CD14-positive monocyte (primary cell): ENCODE data around the gene CDC42EP4. TPM values are rescaled to one million over a fixed set of nuclear protein-coding genes. Genes with fewer than 3 reads are reported as not detected.

Source experiments
- DNase-seq, 3 donors: peaks; one replicate each; pipeline ENCODE4 v3.0.0-alpha.2; 2011 to 2022
- H2AFZ ChIP-seq: 2 replicates; pipeline ENCODE4 v1.6.0; 2012; ENCODE audit warnings: mild to moderate bottlenecking, low read depth, low read length, inconsistent platforms; ENCODE audit not compliant: insufficient read depth, poor library complexity, severe bottlenecking
- H3K27ac ChIP-seq, 2 donors: 1 replicate in 1 of 2; 2 replicates in 1 of 2; pipeline ENCODE4 v1.5.1; 2012 to 2013; ENCODE audit warnings: low read length in 2 of 2, control low read depth in 1 of 2, inconsistent platforms in 1 of 2, low read depth in 1 of 2, mild to moderate bottlenecking in 1 of 2
- H3K27me3 ChIP-seq, 2 donors: one replicate each; pipeline versions ENCODE4 v1.6.0 to v1.6.1; 2011 to 2013; ENCODE audit warnings: low read length in 2 of 2; ENCODE audit not compliant: control insufficient read depth in 2 of 2, insufficient read depth in 2 of 2
- H3K36me3 ChIP-seq, 2 donors: replicated peaks in 1 of 2; 1 replicate in 1 of 2; 2 replicates in 1 of 2; pipeline versions ENCODE4 v1.5.1 to v1.6.1; 2012 to 2013; ENCODE audit warnings: low read length in 2 of 2, control low read depth in 1 of 2, inconsistent platforms in 1 of 2, mild to moderate bottlenecking in 1 of 2; ENCODE audit not compliant: insufficient read depth in 2 of 2, control insufficient read depth in 1 of 2
- H3K4me1 ChIP-seq, 2 donors: 1 replicate in 1 of 2; 2 replicates in 1 of 2; pipeline versions ENCODE4 v1.5.1 to v1.6.1; 2012 to 2013; ENCODE audit warnings: low read length in 2 of 2, control low read depth in 1 of 2, inconsistent platforms in 1 of 2, mild to moderate bottlenecking in 1 of 2, moderate library complexity in 1 of 2; ENCODE audit not compliant: insufficient read depth in 2 of 2, control insufficient read depth in 1 of 2
- H3K4me2 ChIP-seq: replicated peaks from 2 replicates; pipeline ENCODE3; 2012; ENCODE audit warnings: low read length, moderate library complexity, mild to moderate bottlenecking; ENCODE audit not compliant: poor library complexity, severe bottlenecking; ENCODE audit errors: extremely low read depth
- H3K4me3 ChIP-seq, 3 experiments: fragments of 200-600 bp in 1 of 3; sonication (generic) in 1 of 3; replicated peaks in 1 of 3; 1 replicate in 2 of 3; 2 replicates in 1 of 3; pipeline ENCODE4 v1.5.1; 2011 to 2013; ENCODE audit warnings: low read length in 3 of 3, mild to moderate bottlenecking in 3 of 3, control low read depth in 2 of 3, low read depth in 2 of 3, inconsistent platforms in 1 of 3, moderate library complexity in 1 of 3
- H3K79me2 ChIP-seq: 2 replicates; pipeline ENCODE4 v1.6.0; 2012; ENCODE audit warnings: mild to moderate bottlenecking, control low read depth, inconsistent platforms, low read length, moderate library complexity; ENCODE audit not compliant: insufficient read depth
- H3K9ac ChIP-seq: 2 replicates; pipeline ENCODE4 v1.6.0; 2017; ENCODE audit warnings: low read length, mild to moderate bottlenecking; ENCODE audit not compliant: insufficient read depth, poor library complexity, severe bottlenecking
- H3K9me3 ChIP-seq, 2 donors: replicated peaks in 1 of 2; 1 replicate in 1 of 2; 2 replicates in 1 of 2; pipeline versions ENCODE4 v1.5.1 to v1.6.1; 2012 to 2013; ENCODE audit warnings: low read length in 2 of 2, control low read depth in 1 of 2; ENCODE audit not compliant: control insufficient read depth in 1 of 2, insufficient read depth in 1 of 2
- H4K20me1 ChIP-seq: 2 replicates; pipeline ENCODE4 v1.6.0; 2012; ENCODE audit warnings: mild to moderate bottlenecking, low read length, control low read depth, moderate library complexity; ENCODE audit not compliant: insufficient read depth
- H3K27ac Mint-ChIP-seq, 7 donors: one replicate each; pipeline ENCODE4 v1.8.0; 2020; ENCODE audit warnings: mild to moderate bottlenecking in 7 of 7, mixed read lengths in 7 of 7, moderate library complexity in 6 of 7, inconsistent platforms in 2 of 7
- H3K27me3 Mint-ChIP-seq, 3 donors: one replicate each; pipeline ENCODE4 v1.8.0; 2021 to 2022; ENCODE audit warnings: low read depth in 3 of 3, mild to moderate bottlenecking in 3 of 3, mixed read lengths in 3 of 3, moderate library complexity in 3 of 3, inconsistent platforms in 1 of 3
- H3K36me3 Mint-ChIP-seq, 2 donors: one replicate each; pipeline ENCODE4 v1.8.0; 2020; ENCODE audit warnings: mixed read lengths in 2 of 2, inconsistent platforms in 1 of 2, mild to moderate bottlenecking in 1 of 2
- H3K4me1 Mint-ChIP-seq: one replicate; pipeline ENCODE4 v1.8.0; 2020; ENCODE audit warnings: mild to moderate bottlenecking, mixed read lengths
- H3K4me3 Mint-ChIP-seq, 2 donors: one replicate each; pipeline ENCODE4 v1.8.0; 2020; ENCODE audit warnings: mild to moderate bottlenecking in 2 of 2, mixed read lengths in 2 of 2, moderate library complexity in 1 of 2
- H3K9me3 Mint-ChIP-seq, 7 donors: one replicate each; pipeline ENCODE4 v1.8.0; 2020 to 2022; ENCODE audit warnings: mixed read lengths in 7 of 7, mild to moderate bottlenecking in 6 of 7, moderate library complexity in 6 of 7, inconsistent platforms in 2 of 7
- CTCF ChIP-seq: fragments of 200-600 bp; IDR thresholded peaks from one replicate; pipeline ENCODE4 v1.8.0; 2022; ENCODE audit warnings: antibody characterized with exemption, mild to moderate bottlenecking
- WGBS: methylation state at CpG from one replicate; pipeline ENCODE4 v1.1.5; 2013; ENCODE audit warnings: missing lambda C conversion rate; ENCODE audit not compliant: insufficient coverage; 5-methylcytosine and 5-hydroxymethylcytosine counted together
- intact Hi-C, 2 donors: fragments of 100-400 bp; cut with micrococcal nuclease; formaldehyde crosslinking; loops; one replicate each; pipeline versions ENCODE4 v1.15.0 to v1.15.1; 2023
- polyA plus RNA-seq, 3 donors: library from polyadenylated mRNA; depleted of rRNA in 1 of 3; unstranded in 2 of 3; stranded (reverse) in 1 of 3; fragments of 300-500 nt in 2 of 3; fragments of >200 nt in 1 of 3; fragmentation: Illumina TruSeq in 2 of 3; gene quantifications; 1 replicate in 2 of 3; 2 replicates in 1 of 3; pipeline ENCODE4 v1.2.3, GENCODE V29; 2012 to 2021

CDC42EP4 gene
- polyA plus RNA-seq, 3 donors = 6.4 to 12.7 (median 6.6) TPM

- no peaks in the 10 kb centered on the region for H3K79me2 ChIP-seq
- WGBS = 83% methylated on average over 1 of the region's 8 CpGs
These were observed 59.9 kb downstream of the CDC42EP4 start for GRCh38 chr17:73251871-73252270.

GRCh38 chr17:73250851-73251640, 60.8 kb downstream of the CDC42EP4 start:
- no peak overlapping the region for H3K4me2 ChIP-seq
- Mint-ChIP-seq H3K27me3 (peaks cover 0 to 6% (median 1%) of the 10 kb centered on the region in 3 donors), H3K27ac (peak overlapping the region in 1 of 7 donors; percentile 29), H3K9me3 (no peaks in the 10 kb centered on the region), H3K4me1 (peaks cover 3% of the 10 kb centered on the region), H3K36me3 (peaks cover 14 to 22% of the 10 kb centered on the region in 2 donors), H3K4me3 (no peak overlapping the region)
- no peak for TF ChIP-seq CTCF
- no peak overlapping the region for H3K27ac ChIP-seq
- H3K9me3 ChIP-seq = no peaks in the 10 kb centered on the region
- H3K9ac ChIP-seq = no peak overlapping the region
- no peaks in the 10 kb centered on the region for H3K4me1 ChIP-seq
- H3K27me3 ChIP-seq = no peaks in the 10 kb centered on the region
- H2AFZ ChIP-seq = no peak overlapping the region
- no peak overlapping the region for H3K4me3 ChIP-seq
- no peaks in the 10 kb centered on the region for H3K79me2 ChIP-seq
- no peak for DNase-seq
- H3K36me3 ChIP-seq = peaks cover 0 to 27% of the 10 kb centered on the region in 2 donors
- 97% methylated on average over 5 of the region's 10 CpGs for WGBS
- no peaks in the 10 kb centered on the region for H4K20me1 ChIP-seq
- intact Hi-C loops = no loop called here

More at GRCh38 chr17:73251871-73252270, 59.9 kb downstream of the CDC42EP4 start:
- DNase-seq = no peak
- Histone ChIP-seq H3K4me1 (no peaks in the 10 kb centered on the region), H3K36me3 (peaks cover 0 to 25% of the 10 kb centered on the region in 2 donors), H3K9me3 (no peaks in the 10 kb centered on the region), H3K4me3 (no peak overlapping the region), H3K27me3 (no peaks in the 10 kb centered on the region), H4K20me1 (no peaks in the 10 kb centered on the region), H3K4me2 (no peak overlapping the region), H3K27ac (no peak overlapping the region), H2AFZ (no peak overlapping the region), H3K9ac (no peak overlapping the region)
- TF ChIP-seq CTCF = no peak
- Mint-ChIP-seq H3K4me1 (peaks cover 3% of the 10 kb centered on the region), H3K9me3 (no peaks in the 10 kb centered on the region), H3K27ac (peak overlapping the region in 1 of 7 donors; percentile 25), H3K4me3 (no peak overlapping the region), H3K27me3 (peaks cover 0 to 6% (median 0%) of the 10 kb centered on the region in 3 donors), H3K36me3 (peaks cover 10 to 17% of the 10 kb centered on the region in 2 donors)
- intact Hi-C loops = no loop called here
